H1 (cell line): ENCODE results near the gene RAB3D. TPM values are rescaled to one million over a fixed set of nuclear protein-coding genes. Genes with fewer than 3 reads are reported as not detected.

Source experiments
- CBX5 ChIP-seq: fragments of 300-800, 300-1000 bp; sonication (generic); IDR thresholded peaks from 2 replicates; pipeline ENCODE4 v1.7.1; 2016; ENCODE audit warnings: antibody characterized with exemption, low read length, low read depth
- CREB1 ChIP-seq: IDR thresholded peaks from 2 replicates; pipeline ENCODE4 v1.6.1; 2012; ENCODE audit warnings: inconsistent platforms
- CTCF ChIP-seq, 3 experiments: IDR thresholded peaks; 1 replicate in 2 of 3; 2 replicates in 1 of 3; pipeline versions ENCODE4 v1.5.1 to v1.6.1; 2011; ENCODE audit warnings: low read length in 3 of 3, mild to moderate bottlenecking in 3 of 3, inconsistent platforms in 2 of 3, low read depth in 1 of 3, moderate library complexity in 1 of 3; ENCODE audit not compliant: insufficient read depth in 1 of 3; ENCODE audit errors: control extremely low read depth in 1 of 3
- FOSL1 ChIP-seq: IDR thresholded peaks from 2 replicates; pipeline ENCODE4 v1.6.1; 2011; ENCODE audit warnings: mild to moderate bottlenecking, low read depth, low read length, moderate library complexity; ENCODE audit not compliant: insufficient read depth
- JUN ChIP-seq: IDR thresholded peaks from 2 replicates; pipeline ENCODE4 v1.6.1; 2011; ENCODE audit warnings: low read depth, mild to moderate bottlenecking, improper control_type of control experiment, low read length
- MAFK ChIP-seq: IDR thresholded peaks from 2 replicates; pipeline ENCODE4 v1.6.1; 2012; ENCODE audit warnings: low read depth, mild to moderate bottlenecking, improper control_type of control experiment, low read length
- MAX ChIP-seq: IDR thresholded peaks from 2 replicates; pipeline ENCODE4 v1.6.1; 2012; ENCODE audit warnings: inconsistent platforms
- SIN3A ChIP-seq, 2 experiments: IDR thresholded peaks in 1 of 2; conservative IDR thresholded peaks in 1 of 2; 2 replicates each; pipeline ENCODE4 v1.6.1; 2011 to 2012; ENCODE audit warnings: low read length in 2 of 2, improper control_type of control experiment in 1 of 2, low read depth in 1 of 2, mild to moderate bottlenecking in 1 of 2
- polyA plus RNA-seq, 7 experiments: library from polyadenylated mRNA; depleted of rRNA in 3 of 7; stranded (reverse) in 5 of 7; unstranded in 2 of 7; fragments of >200 nt in 5 of 7; fragments of 200-250 nt in 2 of 7; gene quantifications; 1 replicate in 5 of 7; 2 replicates in 1 of 7; 4 replicates in 1 of 7; pipeline versions ENCODE4 v1.2.1 to v1.2.3, GENCODE V29; 2011 to 2013; ENCODE audit warnings: missing spikeins in 2 of 7, mixed read lengths in 2 of 7
- total RNA-seq: library from RNA; stranded (reverse); fragmentation: NEBNext Ultra II Directional; extraction: Animal tissue kit (Norgen Biotek cat#: 25700); gene quantifications from 2 replicates; pipeline ENCODE4 v1.2.1, GENCODE V29; 2021

The RAB3D gene
- total and polyA plus RNA-seq, 2 of the 8 experiments (the other 6 are each of a cell fraction or from before 2014, with no cell fraction given): 17.8 to 23.8 TPM

GRCh38 chr19:11382898-11383705 is 43.6 kb upstream of the RAB3D start (continued):
- TF ChIP-seq CREB1 (peak; percentile 77), JUN (no peak), MAX (peak; percentile 79), SIN3A (conservative IDR thresholded peaks at IDR 0.05 in 1 of 2, IDR thresholded peaks at IDR 0.05 in 1 of 2; ENCODE audit: low read depth in 1 of 2, low read length in 2 of 2) (peak in 1 of 2 experiments; percentile 31; a peak in 1 of 4 replicates), MAFK (no peak), FOSL1 (peak; percentile 62; the same call in 1 of the 2 replicates), CBX5 (no peak), CTCF (IDR thresholded peaks at IDR 0.05; ENCODE audit: control extremely low read depth in 1 of 3, insufficient read depth in 1 of 3, low read depth in 1 of 3, low read length in 3 of 3) (peak; percentile 92 to 94 (median 92))
- TF ChIP-seq, all 59 proteins: peak for 13
